Smooth muscle cell of the umbilical artery (primary cell): Measurements from ENCODE around the gene PIK3R2. TPM values are rescaled to one million over a fixed set of nuclear protein-coding genes. Genes with fewer than 3 reads are reported as not detected.

Source experiments
- total RNA-seq: library from RNA; depleted of rRNA; stranded (reverse); fragments of >200 nt; gene quantifications from 2 replicates; pipeline ENCODE4 v1.2.3, GENCODE V29; 2014

PIK3R2 gene
- 21.7 and 53.9 TPM in 2 replicates for total RNA-seq

GRCh38 chr19:18152817-18153555 is at the start of gene PIK3R2:
Gene PIK3R2, plus strand, starts transcription at chr19:18153163. Its CDS starts 2,717 bp downstream, at chr19:18155880.

GRCh38 chr19:18173572-18174288 is 20.8 kb downstream of the PIK3R2 start, which contains the start of gene IFI30:
Gene IFI30, plus strand, starts transcription at chr19:18173813. Its CDS starts 29 bp downstream, at chr19:18173842.

GRCh38 chr19:18192673-18193387 is 39.9 kb downstream of the PIK3R2 start, which contains the start of gene MPV17L2:
Gene MPV17L2, plus strand, starts transcription at chr19:18193218. Its CDS starts 64 bp downstream, at chr19:18193282.

GRCh38 chr19:18203863-18204393 is 51.0 kb downstream of the PIK3R2 start, which contains the start of gene RAB3A:
Gene RAB3A, minus strand, starts transcription at chr19:18204042. Its CDS starts 1,302 bp downstream, at chr19:18202740.

Other genes with a start within 250 kb of the PIK3R2 start
- 21.1 and 46.0 TPM in 2 replicates for gene CCDC124, start 220.1 kb upstream of the PIK3R2 start, total RNA-seq
- not detected in 2 replicates for gene KCNN1, start 186.1 kb upstream of the PIK3R2 start, total RNA-seq
- gene ARRDC2, start 145.0 kb upstream of the PIK3R2 start, total RNA-seq: 6.8 and 7.2 TPM in 2 replicates
- gene IL12RB1, start 66.2 kb upstream of the PIK3R2 start, total RNA-seq: under 0.01 and 0.09 TPM in 2 replicates
- 4.5 and 5.9 TPM in 2 replicates for gene MAST3, start 55.4 kb upstream of the PIK3R2 start, total RNA-seq
- 4.8 and 5.3 TPM in 2 replicates for gene IFI30, start 20.6 kb downstream of the PIK3R2 start, total RNA-seq
- 13.2 and 19.6 TPM in 2 replicates for gene MPV17L2, start 40.1 kb downstream of the PIK3R2 start, total RNA-seq
- gene RAB3A, start 50.9 kb downstream of the PIK3R2 start, total RNA-seq: 3.6 and 4.0 TPM in 2 replicates
- 1.4 and 4.2 TPM in 2 replicates for gene PDE4C, start 73.3 kb downstream of the PIK3R2 start, total RNA-seq
- 0.30 and 0.32 TPM in 2 replicates for gene IQCN, start 121.3 kb downstream of the PIK3R2 start, total RNA-seq
- 89.7 and 124 TPM in 2 replicates for gene JUND, start 128.5 kb downstream of the PIK3R2 start, total RNA-seq
- 77.5 and 130 TPM in 2 replicates for gene LSM4, start 169.9 kb downstream of the PIK3R2 start, total RNA-seq
- 36.7 and 46.3 TPM in 2 replicates for gene PGPEP1, start 187.4 kb downstream of the PIK3R2 start, total RNA-seq
- gene GDF15, start 233.0 kb downstream of the PIK3R2 start, total RNA-seq: 150 TPM in 2 replicates
- gene LRRC25, start 244.5 kb downstream of the PIK3R2 start, total RNA-seq: not detected in 2 replicates